ENCODE measurements around the gene WRNIP1. TPM values are rescaled to one million over a fixed set of nuclear protein-coding genes. Genes with fewer than 3 reads are reported as not detected.

The WRNIP1 gene
- total and polyA plus RNA-seq, 9 of the 15 experiments (the other 6 are each of a cell fraction or from before 2014, with no cell fraction given) = 13.2 to 63.6 (median 48.6) TPM

GRCh38 chr6:2765896-2766766 is 938 bp downstream of the WRNIP1 start (continued):
- TF ChIP-seq ZNF318 (IDR thresholded peaks at IDR 0.05; ENCODE audit: borderline replicate concordance in 1 of 2, low read depth in 1 of 2) (no peak), KDM4B (IDR thresholded peaks at IDR 0.05; ENCODE audit: borderline replicate concordance in 2 of 2, low read depth in 1 of 2) (no peak), HCFC1 (IDR thresholded peaks at IDR 0.05; ENCODE audit: low read depth, low read length) (peak; percentile 36; the same call in 1 of the 2 replicates), ZNF232 (CRISPR knock-in tag; IDR thresholded peaks at IDR 0.05) (no peak), TFAP4 (CRISPR knock-in tag; IDR thresholded peaks at IDR 0.05; ENCODE audit: borderline replicate concordance) (peak; percentile 88), ZNF764 (CRISPR knock-in tag; IDR thresholded peaks at IDR 0.05; ENCODE audit: low read depth) (no peak), KLF6 (CRISPR knock-in tag; IDR thresholded peaks at IDR 0.05; ENCODE audit: borderline replicate concordance) (no peak), XRCC3 (IDR thresholded peaks at IDR 0.05) (no peak), BRF1 (IDR thresholded peaks at IDR 0.05; ENCODE audit: borderline replicate concordance, extremely low read depth, insufficient read length) (no peak), HMG20A (CRISPR knock-in tag; conservative IDR thresholded peaks at IDR 0.05) (no peak), KDM5B (IDR thresholded peaks at IDR 0.05; ENCODE audit: insufficient replicate concordance, low read depth, low read length) (peak; percentile 55), DMBX1 (CRISPR knock-in tag; IDR thresholded peaks at IDR 0.05; ENCODE audit: borderline replicate concordance) (no peak), CREM (IDR thresholded peaks at IDR 0.05; ENCODE audit: low read depth) (no peak; the same call in 1 of the 2 replicates), MXI1 (IDR thresholded peaks at IDR 0.05; ENCODE audit: low read depth, low read length) (no peak; the same call in 1 of the 2 replicates), ZNF24 (IDR thresholded peaks at IDR 0.05) (no peak), TRIM28 (IDR thresholded peaks at IDR 0.05) (no peak), HDAC6 (IDR thresholded peaks at IDR 0.05; ENCODE audit: low read depth, low read length) (no peak)
- TF ChIP-seq, protein P1, sequence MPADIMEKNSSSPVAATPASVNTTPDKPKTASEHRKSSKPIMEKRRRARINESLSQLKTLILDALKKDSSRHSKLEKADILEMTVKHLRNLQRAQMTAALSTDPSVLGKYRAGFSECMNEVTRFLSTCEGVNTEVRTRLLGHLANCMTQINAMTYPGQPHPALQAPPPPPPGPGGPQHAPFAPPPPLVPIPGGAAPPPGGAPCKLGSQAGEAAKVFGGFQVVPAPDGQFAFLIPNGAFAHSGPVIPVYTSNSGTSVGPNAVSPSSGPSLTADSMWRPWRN (IDR thresholded peaks at IDR 0.05; ENCODE audit: low read depth) = no peak
